Osteoblast (primary cell): ENCODE data around the gene LCLAT1. TPM values are rescaled to one million over a fixed set of nuclear protein-coding genes. Genes with fewer than 3 reads are reported as not detected.

ENCODE experiments used
- DNase-seq: peaks from one replicate; pipeline ENCODE4 v3.0.0; 2011; ENCODE audit warnings: low spot score, mixed read lengths; ENCODE audit not compliant: insufficient read length; ENCODE audit errors: missing footprints
- H2AFZ ChIP-seq: 2 replicates; pipeline ENCODE4 v1.6.0; 2011; ENCODE audit warnings: mild to moderate bottlenecking, low read length
- H3K27ac ChIP-seq: 2 replicates; pipeline ENCODE4 v1.5.1; 2011; ENCODE audit warnings: mild to moderate bottlenecking, low read depth, low read length, moderate library complexity
- H3K27me3 ChIP-seq: 2 replicates; pipeline ENCODE4 v1.6.0; 2012; ENCODE audit warnings: mild to moderate bottlenecking, control low read depth, inconsistent platforms, low read length, moderate library complexity; ENCODE audit not compliant: insufficient read depth
- H3K36me3 ChIP-seq: 2 replicates; pipeline ENCODE4 v1.5.1; 2011; ENCODE audit warnings: mild to moderate bottlenecking, low read length, control low read depth, moderate library complexity; ENCODE audit not compliant: insufficient read depth
- H3K4me1 ChIP-seq: 2 replicates; pipeline ENCODE4 v1.5.1; 2011; ENCODE audit warnings: mild to moderate bottlenecking, low read length, control low read depth, moderate library complexity; ENCODE audit not compliant: insufficient read depth
- H3K4me2 ChIP-seq: 2 replicates; pipeline ENCODE4 v1.6.0; 2011; ENCODE audit warnings: mild to moderate bottlenecking, low read length; ENCODE audit not compliant: insufficient read depth
- H3K4me3 ChIP-seq: fragments of 200-600 bp; sonication (generic); 3 replicates; pipeline ENCODE4 v1.5.1; 2012; ENCODE audit warnings: mild to moderate bottlenecking, low read length, inconsistent platforms; ENCODE audit not compliant: insufficient read depth
- H3K79me2 ChIP-seq: 2 replicates; pipeline ENCODE4 v1.6.0; 2012; ENCODE audit warnings: mild to moderate bottlenecking, low read length, control low read depth, inconsistent platforms; ENCODE audit not compliant: insufficient read depth
- H3K9me3 ChIP-seq: 2 replicates; pipeline ENCODE4 v1.5.1; 2011; ENCODE audit warnings: low read depth, low read length, control low read depth
- H4K20me1 ChIP-seq: 2 replicates; pipeline ENCODE4 v1.6.0; 2012; ENCODE audit warnings: mild to moderate bottlenecking, low read length, control low read depth; ENCODE audit not compliant: insufficient read depth
- CTCF ChIP-seq: IDR thresholded peaks from 2 replicates; pipeline ENCODE4 v1.5.1; 2011; ENCODE audit warnings: mild to moderate bottlenecking, low read depth, low read length, moderate library complexity; ENCODE audit errors: extremely low read depth
- total RNA-seq: library from RNA; depleted of rRNA; stranded (reverse); fragments of >200 nt; gene quantifications from 2 replicates; pipeline ENCODE4 v1.2.3, GENCODE V29; 2012

Gene LCLAT1
- total RNA-seq, 1 donor: 29.7 TPM

DNA sequence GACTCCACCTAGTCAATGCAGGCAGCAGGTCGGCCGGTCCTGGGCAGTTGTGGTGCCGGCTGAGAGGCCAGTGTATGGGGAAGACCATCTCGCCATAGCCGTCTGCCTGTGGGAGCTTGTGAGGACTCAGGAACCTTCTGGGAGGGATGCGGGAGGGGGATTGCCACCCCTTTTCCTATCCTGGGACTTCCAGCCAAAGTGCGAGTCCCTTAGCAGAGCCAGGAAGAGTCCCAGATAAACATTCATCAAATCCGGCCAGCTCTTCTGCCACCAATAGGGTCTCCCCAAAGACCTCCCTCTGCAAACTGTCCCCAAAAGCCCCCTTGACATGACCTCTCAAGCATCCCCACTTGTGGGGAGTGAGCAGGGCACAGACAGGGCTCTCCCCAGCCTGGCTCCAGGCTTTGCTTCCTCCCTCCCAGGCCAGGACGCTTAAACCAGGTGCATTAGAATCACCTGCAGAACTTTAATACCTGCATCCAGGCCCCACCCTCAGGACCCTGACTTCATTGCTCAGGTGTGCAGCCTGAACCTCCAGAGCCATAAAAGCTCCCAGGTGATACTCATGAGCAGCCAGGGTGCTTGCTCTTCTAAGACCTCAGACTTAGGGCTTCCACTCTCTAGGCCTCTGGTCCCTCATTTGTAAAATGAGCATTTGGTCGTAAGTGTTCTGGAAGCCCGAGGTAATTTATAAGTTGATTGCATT lies 200.9 kb downstream of the LCLAT1 start:
- H2AFZ ChIP-seq: no peak overlapping the region
- no peak overlapping the region for H3K4me3 ChIP-seq
- no peaks in the 10 kb centered on the region for H3K36me3 ChIP-seq
- H3K9me3 ChIP-seq: no peaks in the 10 kb centered on the region
- H3K4me1 ChIP-seq: no peaks in the 10 kb centered on the region
- no peaks in the 10 kb centered on the region for H3K79me2 ChIP-seq
- no peak for TF ChIP-seq CTCF
- H3K27ac ChIP-seq: no peak overlapping the region
- DNase-seq: no peak
- H3K27me3 ChIP-seq: no peaks in the 10 kb centered on the region
- H3K4me2 ChIP-seq: no peak overlapping the region
- H4K20me1 ChIP-seq: no peaks in the 10 kb centered on the region

DNA sequence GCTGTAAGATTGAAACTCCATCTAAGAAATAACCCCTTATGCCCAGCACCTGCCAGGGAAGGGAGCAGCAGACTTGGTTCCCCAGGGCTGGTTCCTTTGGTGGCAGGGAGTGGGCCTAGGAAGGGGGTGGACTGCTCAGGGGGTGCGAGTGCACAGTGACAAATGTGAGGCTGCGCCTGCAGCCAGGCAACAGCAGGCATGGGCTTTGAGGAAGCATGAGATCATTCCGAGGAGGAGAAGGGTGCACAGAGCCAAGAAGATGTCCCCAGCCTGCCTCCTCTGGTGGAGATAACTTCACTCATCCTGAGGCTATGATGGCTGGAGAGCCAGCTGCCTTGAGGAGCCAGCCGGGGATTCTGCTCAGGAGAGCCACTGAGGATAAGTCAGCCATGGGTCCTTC lies 202.2 kb downstream of the LCLAT1 start:
- Histone ChIP-seq H3K36me3 (no peaks in the 10 kb centered on the region), H3K79me2 (no peaks in the 10 kb centered on the region), H3K9me3 (no peaks in the 10 kb centered on the region), H3K4me1 (no peaks in the 10 kb centered on the region), H3K4me2 (no peak overlapping the region), H3K27me3 (no peaks in the 10 kb centered on the region), H2AFZ (no peak overlapping the region), H3K27ac (no peak overlapping the region), H3K4me3 (no peak overlapping the region), H4K20me1 (no peaks in the 10 kb centered on the region)
- DNase-seq: no peak
- no peak for TF ChIP-seq CTCF

GRCh38 chr2:30649828-30650227 lies 202.8 kb downstream of the LCLAT1 start:
- H3K9me3 ChIP-seq: no peaks in the 10 kb centered on the region
- no peak overlapping the region for H2AFZ ChIP-seq
- no peaks in the 10 kb centered on the region for H3K79me2 ChIP-seq
- DNase-seq: no peak
- no peaks in the 10 kb centered on the region for H3K27me3 ChIP-seq
- H4K20me1 ChIP-seq: no peaks in the 10 kb centered on the region
- H3K4me2 ChIP-seq: no peak overlapping the region
- H3K4me3 ChIP-seq: no peak overlapping the region
- no peak for TF ChIP-seq CTCF
- no peaks in the 10 kb centered on the region for H3K4me1 ChIP-seq
- H3K27ac ChIP-seq: no peak overlapping the region
- no peaks in the 10 kb centered on the region for H3K36me3 ChIP-seq

GRCh38 chr2:30652271-30652915 lies 205.3 kb downstream of the LCLAT1 start:
- no peaks in the 10 kb centered on the region for H3K79me2 ChIP-seq
- H4K20me1 ChIP-seq: no peaks in the 10 kb centered on the region
- no peak overlapping the region for H3K27ac ChIP-seq
- H3K4me1 ChIP-seq: peaks cover 15% of the 10 kb centered on the region
- no peak overlapping the region for H3K4me2 ChIP-seq
- no peaks in the 10 kb centered on the region for H3K36me3 ChIP-seq
- no peak overlapping the region for H2AFZ ChIP-seq
- no peaks in the 10 kb centered on the region for H3K9me3 ChIP-seq
- no peak for TF ChIP-seq CTCF
- no peaks in the 10 kb centered on the region for H3K27me3 ChIP-seq
- no peak for DNase-seq
- H3K4me3 ChIP-seq: no peak overlapping the region
